Cardiac septum (tissue), 1 donor: ENCODE results near the gene ERCC6. TPM values are rescaled to one million over a fixed set of nuclear protein-coding genes. Genes with fewer than 3 reads are reported as not detected.
A peak's percentile ranks its signal among the peaks of the same experiment; 100 is the strongest.

Source experiments
- DNase-seq: peaks from one replicate; pipeline ENCODE4 v3.0.0-alpha.2; 2020; ENCODE audit warnings: low spot score
- intact Hi-C: fragments of 100-400 bp; cut with DNase I; formaldehyde crosslinking; loops from one replicate; pipeline ENCODE4 v1.14.0; 2022
- total RNA-seq: library from RNA; stranded (reverse); fragmentation: NEBNext Ultra II Directional; extraction: Animal tissue kit (Norgen Biotek cat#: 25700); gene quantifications from one replicate; pipeline ENCODE4 v1.2.1, GENCODE V29; 2021
- donor health status: DM: no; HTN: no; CAD: no.

The ERCC6 gene
- total RNA-seq, 1 donor from 2014 or later, result 21.6 TPM

- intact Hi-C loops, result no loop called here
- no peak for DNase-seq
Observed at GRCh38 chr10:49552277-49552676, 13.4 kb upstream of the ERCC6 start.

DNA sequence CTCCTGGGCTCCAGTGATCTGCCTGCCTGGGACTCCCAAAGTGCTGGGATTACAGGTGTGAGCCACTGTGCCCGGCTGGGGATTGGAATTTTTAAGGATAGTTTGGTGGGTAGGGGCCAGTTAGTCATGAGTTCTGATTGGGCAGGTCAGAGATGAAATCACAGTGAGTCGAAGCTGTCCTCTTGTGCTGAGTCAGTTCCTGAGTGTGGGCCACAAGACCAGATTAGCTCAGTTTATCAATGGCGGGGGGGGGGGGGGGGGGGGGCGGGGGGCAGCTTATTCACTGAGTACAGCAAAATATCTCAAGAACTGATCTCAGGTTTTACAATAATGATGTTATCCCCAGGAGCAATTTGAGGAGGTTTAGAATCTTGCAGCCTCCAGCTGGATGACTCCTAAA, 11.6 kb upstream of the ERCC6 start:
- intact Hi-C loops, result no loop called here
- no peak for DNase-seq

DNA sequence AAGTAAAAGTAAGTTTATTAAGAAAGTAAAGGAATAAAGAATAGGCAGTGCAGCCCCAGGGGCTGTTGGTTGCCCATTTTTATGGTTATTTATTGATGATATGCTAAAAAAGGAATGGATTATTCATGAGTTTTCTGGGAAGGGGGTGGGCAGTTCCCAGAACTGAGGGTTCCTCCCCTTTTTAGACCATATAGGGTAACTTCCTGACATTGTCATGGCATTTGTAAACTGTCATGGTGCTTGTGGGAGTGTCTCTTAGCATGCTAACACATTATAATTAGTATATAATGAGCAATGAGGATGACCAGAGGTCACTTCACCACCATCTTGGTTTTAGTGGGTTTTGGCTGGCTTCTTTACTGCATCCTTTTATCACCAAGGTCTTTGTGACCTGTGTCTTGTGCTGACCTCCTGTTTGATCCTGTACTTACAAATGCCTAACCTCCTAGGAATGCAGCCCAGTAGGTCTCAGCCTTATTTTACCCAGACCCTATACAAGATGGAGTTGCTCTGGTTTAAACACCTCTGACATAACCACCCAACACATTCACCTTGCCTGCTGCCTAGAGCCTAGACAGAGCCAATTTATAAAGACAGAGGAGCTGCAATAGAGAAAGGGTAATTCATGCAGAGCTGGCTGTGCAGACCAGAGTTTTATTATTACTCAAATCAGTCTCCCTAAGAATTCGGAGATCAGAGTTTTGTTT, 10.9 kb upstream of the ERCC6 start:
- no peak for DNase-seq
- intact Hi-C loops, result no loop called here

- no peak for DNase-seq
- intact Hi-C loops, result no loop called here
Observed at GRCh38 chr10:49543604-49544003, 4.7 kb upstream of the ERCC6 start.

DNA sequence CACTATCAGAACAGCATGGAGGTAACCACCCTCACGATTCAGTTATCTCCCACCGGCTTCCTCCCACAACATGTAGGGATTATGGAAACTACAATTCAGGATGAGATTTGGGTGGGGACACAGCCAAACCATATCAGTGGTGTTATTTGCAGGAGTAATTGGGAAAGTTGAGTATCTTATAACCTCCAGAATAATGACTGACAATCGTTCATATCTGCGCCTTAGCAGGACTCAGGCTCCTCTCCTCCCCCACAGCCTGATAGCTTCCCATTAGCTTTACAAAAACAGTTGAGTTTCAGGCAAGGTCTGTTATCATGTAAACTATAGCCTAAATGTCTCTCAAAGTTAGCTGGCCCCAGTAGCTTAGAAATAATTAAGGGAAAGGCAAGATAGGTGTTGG, 3.4 kb upstream of the ERCC6 start:
- no peak for DNase-seq

DNA sequence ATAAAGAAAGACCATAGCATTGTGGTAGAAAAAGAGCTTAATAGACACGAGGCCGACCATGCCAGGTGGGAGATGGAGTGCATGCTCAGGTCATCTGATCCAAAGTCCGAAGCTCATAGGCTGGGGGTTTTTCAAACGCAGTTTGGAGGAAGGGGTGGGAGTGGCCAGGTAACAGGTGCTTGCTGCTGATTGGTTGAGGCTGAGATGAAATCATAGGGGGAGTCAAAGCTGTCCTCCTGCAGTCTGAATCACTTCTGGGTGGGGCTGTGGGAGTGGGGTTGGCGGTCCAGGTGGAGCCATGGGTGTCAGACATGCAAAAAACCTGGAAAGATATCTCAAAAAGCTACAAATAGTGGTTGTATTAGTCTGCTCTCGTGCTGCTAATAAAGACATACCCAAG, 2.8 kb upstream of the ERCC6 start:
- no peak for DNase-seq
- intact Hi-C loops, result no loop called here

More for the DNA sequence above, 3.4 kb upstream of the ERCC6 start:
- intact Hi-C loops, result no loop called here

DNA sequence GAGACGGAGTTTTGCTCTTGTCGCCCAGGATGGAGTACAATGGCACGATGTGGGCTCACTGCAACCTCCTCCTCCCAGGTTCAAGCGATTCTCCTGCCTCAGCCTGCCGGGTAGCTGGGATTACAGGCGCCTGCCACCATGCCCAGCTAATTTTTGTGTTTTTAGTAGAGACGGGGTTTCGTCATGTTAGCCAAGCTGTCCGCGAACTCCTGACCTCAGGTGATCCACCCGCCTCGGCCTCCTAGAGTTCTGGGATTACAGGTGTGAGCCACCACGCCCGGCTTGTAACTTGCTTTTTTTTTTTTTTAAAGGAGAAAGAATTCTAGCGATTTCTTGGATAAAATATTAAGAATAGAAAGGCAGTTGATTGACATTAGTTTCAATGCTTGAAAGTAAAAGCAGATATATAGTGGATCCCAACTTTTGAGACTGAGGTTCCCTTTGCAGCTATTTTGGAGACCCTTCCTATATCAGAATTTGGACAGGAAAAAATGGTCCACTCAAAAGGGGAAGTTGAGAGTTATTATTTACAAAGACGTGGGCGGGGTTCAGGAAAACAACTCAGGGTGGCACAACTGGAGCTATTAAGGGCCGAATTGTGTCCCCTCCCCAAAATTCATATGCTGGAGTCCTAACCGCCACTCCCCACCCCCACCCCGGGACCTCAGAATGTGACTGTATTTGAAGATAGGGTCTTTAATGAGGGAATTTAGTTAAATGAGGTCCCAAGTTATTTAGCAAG, 1.3 kb upstream of the ERCC6 start:
- no peak for DNase-seq
- intact Hi-C loops, result no loop called here

DNA sequence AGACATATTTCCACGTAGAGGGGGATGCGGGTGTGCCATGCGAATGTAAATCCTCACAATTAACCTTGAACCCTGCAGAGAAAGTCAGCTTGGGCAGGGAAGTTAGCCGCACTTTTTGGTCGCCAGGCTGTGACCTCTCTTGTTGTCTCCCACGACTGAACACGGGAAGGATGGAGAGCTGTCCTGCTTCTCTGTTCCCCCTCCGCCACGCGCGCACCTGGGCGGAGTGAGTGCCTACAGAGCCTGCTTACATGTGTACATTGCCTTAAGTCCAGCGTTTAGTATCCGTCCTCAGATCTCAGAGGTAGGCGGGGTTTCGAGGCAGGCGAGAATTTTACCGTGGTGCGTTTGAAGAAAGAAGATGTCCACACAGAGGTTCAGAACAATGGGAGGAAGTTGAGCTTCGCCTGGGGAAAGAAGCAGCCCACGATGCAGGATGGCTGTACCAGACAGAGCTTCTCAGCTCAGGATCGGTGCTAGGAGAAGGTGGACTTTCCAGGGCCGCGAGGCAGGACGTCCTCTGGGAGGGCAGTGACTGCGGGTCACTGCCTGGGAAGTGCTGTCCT, 482 bp upstream of the ERCC6 start:
- intact Hi-C loops, result no loop called here
- DNase-seq, result peak; percentile 77

DNA sequence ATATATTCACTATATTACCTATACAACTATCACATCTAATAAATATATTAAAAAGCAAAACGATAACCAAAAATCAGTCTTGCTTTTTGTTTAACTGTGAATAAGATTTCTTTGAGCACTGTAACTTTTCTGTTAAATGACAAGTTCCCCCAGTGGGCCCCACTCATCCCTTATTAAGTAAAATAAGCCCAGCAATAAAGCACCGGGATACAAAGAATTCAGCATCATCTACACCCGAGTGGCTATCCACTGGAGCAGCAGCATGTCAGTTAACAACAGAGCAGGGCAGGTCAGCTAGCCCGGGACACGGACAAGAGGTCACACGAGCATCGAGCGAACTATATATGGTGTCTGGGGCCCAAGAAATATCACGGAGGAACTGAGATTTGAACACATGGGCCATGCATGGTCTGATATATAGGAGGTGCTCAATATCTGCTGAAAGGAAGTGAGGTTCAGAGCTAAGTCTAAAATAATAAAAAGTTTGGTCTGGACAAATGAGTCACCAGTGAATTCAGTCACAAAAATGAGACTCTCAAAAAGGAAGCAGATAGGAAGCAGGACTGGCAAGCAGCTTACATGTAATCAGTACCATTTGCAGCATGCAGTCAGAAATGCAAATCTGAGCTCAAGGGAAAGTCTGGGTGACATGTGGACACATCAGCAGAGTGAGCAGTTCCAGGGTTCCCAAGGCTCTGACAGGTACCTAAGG, 4.1 kb downstream of the ERCC6 start:
- DNase-seq, result no peak
- intact Hi-C loops, result no loop called here

DNA sequence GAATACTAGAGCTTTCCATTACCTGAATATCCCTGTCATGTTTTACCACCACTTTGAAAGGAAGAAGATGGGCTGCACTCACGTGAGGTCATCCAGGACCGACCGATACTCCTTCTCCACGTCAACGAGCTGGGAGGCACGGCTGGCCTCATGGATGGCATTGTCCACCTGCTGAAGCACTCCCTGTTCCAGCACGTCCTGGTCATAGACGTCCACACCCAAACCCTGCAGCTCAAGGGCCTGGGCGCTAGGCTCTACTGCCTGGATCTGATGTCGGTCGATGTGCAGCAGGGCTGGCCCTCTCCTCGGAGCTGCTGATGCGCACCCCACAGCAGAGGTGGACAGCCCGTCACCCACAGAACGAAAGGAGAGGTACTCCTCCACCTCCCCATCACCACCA, 6.5 kb downstream of the ERCC6 start:
- no peak for DNase-seq
- intact Hi-C loops, result no loop called here

GRCh38 chr10:49528977-49529506, 9.9 kb downstream of the ERCC6 start:
- intact Hi-C loops, result no loop called here

DNA sequence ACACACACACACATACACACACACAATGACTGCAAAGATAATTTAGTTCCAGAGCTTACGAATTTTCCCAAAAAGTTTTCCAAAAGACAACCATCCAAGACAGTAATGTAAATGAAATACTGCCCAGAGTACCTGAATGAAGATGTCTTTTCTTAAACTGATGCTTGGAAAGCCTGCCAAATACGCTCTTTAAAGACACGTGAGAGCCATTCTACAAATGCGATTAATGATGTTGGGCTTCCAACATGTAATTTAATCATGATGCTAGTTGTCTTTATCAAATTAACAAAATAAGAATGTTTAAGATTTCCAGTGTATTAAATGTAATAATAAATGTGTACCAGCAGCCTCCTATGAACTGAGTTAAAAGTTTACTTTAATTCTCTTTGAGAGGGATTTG, 11.1 kb downstream of the ERCC6 start:
- intact Hi-C loops, result no loop called here
- DNase-seq, result no peak

More at GRCh38 chr10:49528977-49529506, 9.9 kb downstream of the ERCC6 start:
- no peak for DNase-seq

- no peak for DNase-seq
- intact Hi-C loops, result no loop called here
Observed at GRCh38 chr10:49527061-49527460, 11.9 kb downstream of the ERCC6 start.

DNA sequence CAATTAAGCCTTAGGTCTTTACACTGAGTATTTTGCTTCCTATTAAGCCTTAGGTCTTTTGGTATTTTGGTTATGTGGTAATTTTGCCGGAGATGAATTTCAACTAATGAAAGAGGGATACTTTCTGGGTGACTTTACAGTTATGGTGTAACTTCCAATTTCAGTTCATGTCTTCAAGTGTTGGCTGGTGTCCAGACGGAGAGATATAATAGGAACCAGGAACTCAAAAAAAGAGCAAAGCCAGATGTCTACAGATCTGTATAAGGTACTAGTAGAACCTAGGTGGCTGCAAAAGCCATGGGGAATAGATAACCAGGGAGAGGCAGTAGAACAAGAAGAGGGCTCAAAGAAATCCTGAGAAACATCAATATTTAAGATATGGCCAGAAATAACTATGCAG, 12.3 kb downstream of the ERCC6 start:
- intact Hi-C loops, result no loop called here
- DNase-seq, result no peak

- intact Hi-C loops, result no loop called here
- no peak for DNase-seq
Observed at GRCh38 chr10:49524496-49524895, 14.4 kb downstream of the ERCC6 start.

- intact Hi-C loops, result no loop called here
- DNase-seq, result no peak
Observed at GRCh38 chr10:49523301-49523700, 15.6 kb downstream of the ERCC6 start.

DNA sequence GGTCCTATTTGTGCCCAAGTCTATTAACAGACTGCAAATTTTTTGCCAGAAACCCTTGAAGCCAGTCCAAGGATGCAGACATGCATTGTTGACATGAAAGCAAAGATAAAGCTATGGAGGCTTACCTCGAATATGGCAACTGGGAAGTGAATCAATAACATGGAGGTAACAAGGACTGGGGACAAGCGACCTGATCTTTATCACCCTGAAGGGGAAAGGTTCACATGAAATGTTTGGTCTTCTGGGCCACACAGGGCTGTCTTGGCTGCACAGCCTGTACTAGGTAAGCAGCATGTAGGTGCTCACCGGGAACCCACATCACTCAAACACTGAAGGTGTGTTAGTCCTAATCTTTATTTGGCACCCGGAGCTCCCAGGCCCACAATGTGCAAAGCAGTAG, 17.9 kb downstream of the ERCC6 start:
- DNase-seq, result no peak
- intact Hi-C loops, result no loop called here

GRCh38 chr10:49520122-49520775, 18.7 kb downstream of the ERCC6 start:
- no peak for DNase-seq
- intact Hi-C loops, result no loop called here

- DNase-seq, result no peak
- intact Hi-C loops, result loop anchor here (2.0 to 5.0 kb wide), 3 partner anchors 111 to 862 kb away; no protein-coding TSS in a partner anchor
Observed at GRCh38 chr10:49519717-49520116, 19.2 kb downstream of the ERCC6 start.
